Peyer's patch (tissue), 4 donors: ENCODE results near the gene TAF1D.

Source experiments
- POLR2A ChIP-seq, 2 donors: fragments of 450-650 bp; IDR thresholded peaks; one replicate each; pipeline ENCODE4 v1.5.1; 2017; ENCODE audit warnings: antibody characterized with exemption in 2 of 2, mild to moderate bottlenecking in 2 of 2, moderate library complexity in 2 of 2
- TF ChIP-seq, protein P1 (sequence below), 6 experiments: fragments of 450-650 bp in 4 of 6; fragments of 200-600 bp in 2 of 6; sonication (generic) in 1 of 6; IDR thresholded peaks; one replicate each; pipeline ENCODE4 v1.5.1; 2017 to 2019; ENCODE audit warnings: antibody characterized with exemption in 6 of 6, mild to moderate bottlenecking in 3 of 6, moderate library complexity in 1 of 6

DNA sequence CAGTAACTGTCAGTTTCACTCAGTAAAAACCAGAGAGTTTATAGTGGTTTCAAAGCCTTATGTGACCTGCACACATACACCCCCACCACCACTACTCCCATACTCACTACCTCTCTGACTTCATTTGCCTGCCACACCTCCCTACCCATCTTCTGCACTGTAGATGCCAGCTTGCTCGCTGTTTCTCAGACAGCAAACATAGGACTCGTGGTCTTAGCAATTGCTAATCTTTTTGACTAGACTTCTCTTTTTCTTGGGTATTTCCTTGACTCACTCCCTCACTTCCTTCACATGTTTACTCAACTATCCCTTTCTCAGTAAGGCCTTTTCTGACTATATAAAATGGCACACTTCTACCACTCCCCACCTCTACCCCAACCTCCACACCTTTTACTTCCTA, 52.1 kb downstream of the TAF1D start:
- TF ChIP-seq, protein P1, sequence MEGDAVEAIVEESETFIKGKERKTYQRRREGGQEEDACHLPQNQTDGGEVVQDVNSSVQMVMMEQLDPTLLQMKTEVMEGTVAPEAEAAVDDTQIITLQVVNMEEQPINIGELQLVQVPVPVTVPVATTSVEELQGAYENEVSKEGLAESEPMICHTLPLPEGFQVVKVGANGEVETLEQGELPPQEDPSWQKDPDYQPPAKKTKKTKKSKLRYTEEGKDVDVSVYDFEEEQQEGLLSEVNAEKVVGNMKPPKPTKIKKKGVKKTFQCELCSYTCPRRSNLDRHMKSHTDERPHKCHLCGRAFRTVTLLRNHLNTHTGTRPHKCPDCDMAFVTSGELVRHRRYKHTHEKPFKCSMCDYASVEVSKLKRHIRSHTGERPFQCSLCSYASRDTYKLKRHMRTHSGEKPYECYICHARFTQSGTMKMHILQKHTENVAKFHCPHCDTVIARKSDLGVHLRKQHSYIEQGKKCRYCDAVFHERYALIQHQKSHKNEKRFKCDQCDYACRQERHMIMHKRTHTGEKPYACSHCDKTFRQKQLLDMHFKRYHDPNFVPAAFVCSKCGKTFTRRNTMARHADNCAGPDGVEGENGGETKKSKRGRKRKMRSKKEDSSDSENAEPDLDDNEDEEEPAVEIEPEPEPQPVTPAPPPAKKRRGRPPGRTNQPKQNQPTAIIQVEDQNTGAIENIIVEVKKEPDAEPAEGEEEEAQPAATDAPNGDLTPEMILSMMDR (IDR thresholded peaks at IDR 0.05) = no peak
- TF ChIP-seq POLR2A (IDR thresholded peaks at IDR 0.05) = no peak
